Thyroid gland (tissue), 4 donors: ENCODE data around the gene LDB2. TPM values are rescaled to one million over a fixed set of nuclear protein-coding genes. Genes with fewer than 3 reads are reported as not detected.

Experiments used
- DNase-seq, 2 donors: peaks; one replicate each; pipeline ENCODE4 v3.0.0-alpha.2; 2019
- H3K27ac ChIP-seq, 3 donors: fragments of 200-600 bp; sonication (generic); 1 replicate in 2 of 3; 2 replicates in 1 of 3; pipeline ENCODE4 v1.5.1; 2016 to 2019; ENCODE audit warnings: mild to moderate bottlenecking in 1 of 3, moderate library complexity in 1 of 3
- H3K27me3 ChIP-seq: fragments of 200-600 bp; sonication (generic); one replicate; pipeline ENCODE4 v1.5.1; 2019
- H3K36me3 ChIP-seq, 2 donors: fragments of 200-600 bp; sonication (generic); one replicate each; pipeline ENCODE4 v1.5.1; 2016 to 2019
- H3K4me1 ChIP-seq, 2 donors: fragments of 200-600 bp; sonication (generic); one replicate each; pipeline ENCODE4 v1.5.1; 2017 to 2019
- H3K4me3 ChIP-seq, 3 donors: fragments of 200-600 bp; sonication (generic); replicated peaks in 1 of 3; 1 replicate in 2 of 3; 2 replicates in 1 of 3; pipeline ENCODE4 v1.5.1; 2016; ENCODE audit warnings: mild to moderate bottlenecking in 1 of 3
- H3K9me3 ChIP-seq: fragments of 200-600 bp; sonication (generic); one replicate; pipeline ENCODE4 v1.5.1; 2017
- POLR2A ChIP-seq, 2 donors: fragments of 450-650 bp; IDR thresholded peaks; one replicate each; pipeline ENCODE4 v1.6.1; 2017; ENCODE audit warnings: antibody characterized with exemption in 2 of 2, mild to moderate bottlenecking in 2 of 2, moderate library complexity in 1 of 2
- WGBS, 2 donors: methylation state at CpG; one replicate each; pipeline ENCODE4 v1.1.5; 2017; 5-methylcytosine and 5-hydroxymethylcytosine counted together
- intact Hi-C: fragments of 100-400 bp; cut with DNase I; formaldehyde crosslinking; loops from one replicate; pipeline ENCODE4 v1.15.1; 2023
- total RNA-seq, 4 donors: library from RNA; depleted of rRNA; stranded (reverse); fragments of >200 nt; gene quantifications; one replicate each; pipeline ENCODE4 v1.2.3, GENCODE V29; 2016
- TF ChIP-seq, protein P1 (sequence below), 6 experiments: fragments of 200-600 bp in 3 of 6; fragments of 450-650 bp in 3 of 6; sonication (generic) in 3 of 6; IDR thresholded peaks; one replicate each; pipeline ENCODE4 v1.5.1; 2016 to 2019; ENCODE audit warnings: antibody characterized with exemption in 6 of 6, mild to moderate bottlenecking in 2 of 6, inconsistent platforms in 1 of 6, moderate library complexity in 1 of 6

The LDB2 gene
- total RNA-seq, 4 donors from 2014 or later = 19.9 to 71.5 (median 41.1) TPM

DNA sequence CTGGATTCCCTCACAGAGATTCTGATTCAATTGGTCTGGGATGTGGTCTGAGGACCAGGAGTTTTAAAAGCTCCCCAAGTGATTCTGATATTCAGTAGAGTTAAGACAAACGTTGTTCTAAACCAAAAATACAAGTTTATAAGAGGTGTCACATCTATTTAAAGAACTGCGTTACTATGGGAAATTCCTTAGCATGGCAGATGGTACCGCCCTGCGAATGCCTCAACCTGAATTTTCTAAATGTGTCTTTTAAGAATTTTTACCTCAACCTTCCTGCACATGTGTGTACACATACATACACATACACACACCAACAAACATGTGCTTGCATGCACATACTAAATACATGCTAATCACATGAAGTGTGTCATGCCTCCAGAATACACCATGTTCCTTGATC, 343.3 kb downstream of the LDB2 start:
- WGBS, 2 donors = 90 to 91% methylated on average over 4 of the region's 4 CpGs
- no peak for DNase-seq

DNA sequence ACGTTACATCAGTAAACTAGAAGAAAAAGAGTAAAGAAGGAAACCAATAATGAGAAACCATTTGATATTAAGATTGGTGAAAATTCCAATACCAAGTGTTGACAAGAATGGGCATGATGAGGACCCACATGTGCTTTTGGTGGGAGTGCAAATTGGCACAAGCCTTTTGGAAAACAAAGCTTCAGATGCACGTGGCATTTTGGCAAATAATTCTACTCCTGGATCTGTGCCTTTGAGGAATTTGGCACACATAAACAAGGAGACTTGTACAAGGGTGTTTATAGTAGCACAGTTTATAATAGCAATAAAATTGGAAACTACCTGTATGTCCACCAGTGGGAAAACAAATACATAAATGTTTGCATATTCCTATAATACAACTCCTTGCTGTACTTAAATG, 347.9 kb downstream of the LDB2 start:
- 48 to 55% methylated on average over 2 of the region's 2 CpGs for WGBS, 2 donors
- H3K27me3 ChIP-seq = no peaks in the 10 kb centered on the region
- intact Hi-C loops = no loop called here
- no peaks in the 10 kb centered on the region for H3K9me3 ChIP-seq
- peaks cover 0 to 8% of the 10 kb centered on the region in 2 donors for H3K4me1 ChIP-seq
- no peak overlapping the region for H3K27ac ChIP-seq
- TF ChIP-seq, protein P1, sequence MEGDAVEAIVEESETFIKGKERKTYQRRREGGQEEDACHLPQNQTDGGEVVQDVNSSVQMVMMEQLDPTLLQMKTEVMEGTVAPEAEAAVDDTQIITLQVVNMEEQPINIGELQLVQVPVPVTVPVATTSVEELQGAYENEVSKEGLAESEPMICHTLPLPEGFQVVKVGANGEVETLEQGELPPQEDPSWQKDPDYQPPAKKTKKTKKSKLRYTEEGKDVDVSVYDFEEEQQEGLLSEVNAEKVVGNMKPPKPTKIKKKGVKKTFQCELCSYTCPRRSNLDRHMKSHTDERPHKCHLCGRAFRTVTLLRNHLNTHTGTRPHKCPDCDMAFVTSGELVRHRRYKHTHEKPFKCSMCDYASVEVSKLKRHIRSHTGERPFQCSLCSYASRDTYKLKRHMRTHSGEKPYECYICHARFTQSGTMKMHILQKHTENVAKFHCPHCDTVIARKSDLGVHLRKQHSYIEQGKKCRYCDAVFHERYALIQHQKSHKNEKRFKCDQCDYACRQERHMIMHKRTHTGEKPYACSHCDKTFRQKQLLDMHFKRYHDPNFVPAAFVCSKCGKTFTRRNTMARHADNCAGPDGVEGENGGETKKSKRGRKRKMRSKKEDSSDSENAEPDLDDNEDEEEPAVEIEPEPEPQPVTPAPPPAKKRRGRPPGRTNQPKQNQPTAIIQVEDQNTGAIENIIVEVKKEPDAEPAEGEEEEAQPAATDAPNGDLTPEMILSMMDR (IDR thresholded peaks at IDR 0.05) = no peak
- TF ChIP-seq POLR2A (IDR thresholded peaks at IDR 0.05) = no peak
- no peak overlapping the region for H3K4me3 ChIP-seq
- no peaks in the 10 kb centered on the region for H3K36me3 ChIP-seq
- no peak for DNase-seq

More for the DNA sequence above, 343.3 kb downstream of the LDB2 start:
- Histone ChIP-seq H3K36me3 (no peaks in the 10 kb centered on the region), H3K9me3 (no peaks in the 10 kb centered on the region), H3K27me3 (no peaks in the 10 kb centered on the region), H3K27ac (no peak overlapping the region), H3K4me1 (peaks cover 0 to 8% of the 10 kb centered on the region in 2 donors), H3K4me3 (no peak overlapping the region)
- TF ChIP-seq, protein P1 (IDR thresholded peaks at IDR 0.05) = no peak
- no peak for TF ChIP-seq POLR2A (IDR thresholded peaks at IDR 0.05)
- intact Hi-C loops = no loop called here

DNA sequence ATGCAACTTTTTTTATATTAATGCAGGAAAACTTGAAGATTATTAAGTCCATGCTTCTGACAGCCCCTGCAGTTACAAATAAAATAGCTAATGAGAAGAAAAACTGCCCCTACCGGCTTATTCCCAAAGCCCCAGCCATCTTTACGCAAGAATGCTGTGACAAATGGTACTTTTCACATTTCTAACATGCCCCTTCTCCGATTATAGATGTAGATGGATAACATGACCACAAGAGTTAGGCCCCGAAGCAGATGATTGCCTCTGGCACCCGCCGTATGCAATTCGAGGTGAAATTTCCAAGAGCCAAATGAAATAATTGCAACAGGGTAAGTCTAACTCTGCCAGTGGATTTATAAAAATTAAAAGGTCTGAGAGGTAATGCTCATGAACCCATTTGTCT, 352.8 kb downstream of the LDB2 start:
- H3K36me3 ChIP-seq = no peaks in the 10 kb centered on the region
- TF ChIP-seq POLR2A (IDR thresholded peaks at IDR 0.05) = no peak
- TF ChIP-seq, protein P1 (IDR thresholded peaks at IDR 0.05) = no peak
- H3K4me1 ChIP-seq = peaks cover 0 to 3% of the 10 kb centered on the region in 2 donors
- H3K4me3 ChIP-seq = no peak overlapping the region
- DNase-seq = no peak
- no peaks in the 10 kb centered on the region for H3K9me3 ChIP-seq
- no peaks in the 10 kb centered on the region for H3K27me3 ChIP-seq
- no peak overlapping the region for H3K27ac ChIP-seq
- intact Hi-C loops = no loop called here
- 87 to 92% methylated on average over 7 of the region's 7 CpGs for WGBS, 2 donors

DNA sequence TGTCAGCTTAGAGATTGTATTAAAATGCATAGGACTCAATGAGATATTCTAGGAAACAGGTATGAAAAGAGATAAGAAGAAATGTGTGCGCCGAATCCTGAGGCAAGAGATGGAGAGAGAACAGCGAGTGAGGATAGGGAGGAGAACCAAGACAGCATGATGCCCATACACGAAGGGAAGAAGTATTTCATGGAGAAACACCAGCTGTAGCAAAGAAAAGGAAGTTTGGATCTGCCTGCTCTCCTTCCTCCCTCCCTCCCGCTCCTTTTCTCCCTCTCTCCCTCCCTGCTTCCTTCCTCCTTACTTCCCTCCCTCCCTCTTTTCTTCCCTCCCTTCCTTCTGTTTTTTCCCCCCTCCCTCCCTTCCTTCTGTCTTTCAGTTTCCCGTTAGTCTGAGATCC, 353.6 kb downstream of the LDB2 start:
- DNase-seq = no peak
- H3K4me1 ChIP-seq = no peaks in the 10 kb centered on the region
- H3K27ac ChIP-seq = no peak overlapping the region
- 81 to 82% methylated on average over 6 of the region's 6 CpGs for WGBS, 2 donors
- no peaks in the 10 kb centered on the region for H3K9me3 ChIP-seq
- H3K27me3 ChIP-seq = no peaks in the 10 kb centered on the region
- H3K4me3 ChIP-seq = no peak overlapping the region
- TF ChIP-seq, protein P1 (IDR thresholded peaks at IDR 0.05) = no peak
- no peak for TF ChIP-seq POLR2A (IDR thresholded peaks at IDR 0.05)
- no peaks in the 10 kb centered on the region for H3K36me3 ChIP-seq
- intact Hi-C loops = no loop called here

DNA sequence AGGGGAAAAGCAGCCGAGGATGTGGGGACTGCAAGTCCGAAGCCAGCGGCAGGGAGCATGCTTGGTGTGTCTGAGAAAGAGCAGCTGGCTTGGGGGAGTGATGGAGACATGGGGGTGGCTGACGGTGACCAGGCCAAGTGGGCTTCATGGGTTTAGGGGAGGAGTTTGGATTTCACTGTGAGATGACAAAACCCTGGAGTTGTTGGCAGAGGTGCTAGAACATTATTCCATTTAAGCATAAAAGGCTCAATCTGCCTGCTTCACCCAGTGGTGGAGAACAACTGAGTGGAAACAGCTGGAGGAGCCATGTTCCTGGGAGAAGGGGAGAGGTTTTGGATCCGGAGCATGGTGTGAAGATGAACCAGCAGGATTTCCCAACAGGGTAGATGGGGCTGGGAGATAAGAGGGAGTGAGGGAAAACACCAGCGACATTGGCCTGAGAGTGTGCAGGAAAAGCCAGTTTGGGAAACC, 354.2 kb downstream of the LDB2 start:
- H3K27me3 ChIP-seq = no peaks in the 10 kb centered on the region
- DNase-seq = no peak
- intact Hi-C loops = no loop called here
- no peaks in the 10 kb centered on the region for H3K4me1 ChIP-seq
- H3K4me3 ChIP-seq = no peak overlapping the region
- H3K9me3 ChIP-seq = no peaks in the 10 kb centered on the region
- TF ChIP-seq, protein P1 (IDR thresholded peaks at IDR 0.05) = no peak
- no peak for TF ChIP-seq POLR2A (IDR thresholded peaks at IDR 0.05)
- H3K36me3 ChIP-seq = no peaks in the 10 kb centered on the region
- 68 to 78% methylated on average over 6 of the region's 6 CpGs for WGBS, 2 donors
- no peak overlapping the region for H3K27ac ChIP-seq
